ENCODE measurements around the gene CLINT1. TPM values are rescaled to one million over a fixed set of nuclear protein-coding genes. Genes with fewer than 3 reads are reported as not detected.

The CLINT1 gene
- total RNA-seq, 1 experiment from 2014 or later: 70.0 TPM

GRCh38 chr5:157758706-157759105 is 100.2 kb downstream of the CLINT1 start:
- DNase-seq (ENCODE audit: low spot score): no peak

GRCh38 chr5:157756122-157756521 is 102.8 kb downstream of the CLINT1 start:
- DNase-seq (ENCODE audit: low spot score): no peak

GRCh38 chr5:157750320-157750719 is 108.6 kb downstream of the CLINT1 start:
- no peak for DNase-seq (ENCODE audit: low spot score)

GRCh38 chr5:157749462-157749799 is 109.5 kb downstream of the CLINT1 start:
- no peak for DNase-seq (ENCODE audit: low spot score)

GRCh38 chr5:157748760-157749461 is 110.0 kb downstream of the CLINT1 start:
- DNase-seq (ENCODE audit: low spot score): peak; percentile 16

GRCh38 chr5:157747766-157748700 is 110.9 kb downstream of the CLINT1 start:
- DNase-seq (ENCODE audit: low spot score): no peak

- DNase-seq (ENCODE audit: low spot score): no peak
Measured at GRCh38 chr5:157747173-157747740, 111.7 kb downstream of the CLINT1 start.

GRCh38 chr5:157745041-157745456 is 113.9 kb downstream of the CLINT1 start:
- DNase-seq (ENCODE audit: low spot score): no peak

- DNase-seq (ENCODE audit: low spot score): peak; percentile 24
Measured at GRCh38 chr5:157744051-157745011, 114.6 kb downstream of the CLINT1 start.

GRCh38 chr5:157743163-157744050 is 115.5 kb downstream of the CLINT1 start, which contains the start of gene LSM11:
TSS of gene LSM11 (plus strand) at chr5:157743712. CDS start at chr5:157743751, 39 bp downstream.
- DNase-seq (ENCODE audit: low spot score): peak; percentile 89

- no peak for DNase-seq (ENCODE audit: low spot score)
Measured at GRCh38 chr5:157741131-157741530, 117.8 kb downstream of the CLINT1 start.

- DNase-seq (ENCODE audit: low spot score): peak; percentile 58
Measured at GRCh38 chr5:157740229-157740610, 118.7 kb downstream of the CLINT1 start.

- DNase-seq (ENCODE audit: low spot score): no peak
Measured at GRCh38 chr5:157739388-157740228, 119.3 kb downstream of the CLINT1 start.

GRCh38 chr5:157735991-157736390 is 123.0 kb downstream of the CLINT1 start:
- DNase-seq (ENCODE audit: low spot score): no peak

Small RNA genes lying within 50 kb of the gene (small RNA-seq; reads per million reads assigned to genes)
- gene AC026407.1: not detected
- not detected for gene RNU6-260P

Other genes starting within 250 kb of the CLINT1 start
- 0.15 and 0.37 TPM in 2 replicates for gene SOX30, start 206.7 kb downstream of the CLINT1 start, total RNA-seq (2014; rRNA removed; shearing (Covaris generic))
- gene C5orf52, start 187.6 kb downstream of the CLINT1 start, total RNA-seq (2014; rRNA removed; shearing (Covaris generic)): not detected in 2 replicates
- gene THG1L, start 127.7 kb downstream of the CLINT1 start, total RNA-seq (2014; rRNA removed; shearing (Covaris generic)): 24.5 and 26.2 TPM in 2 replicates
- 3.0 and 3.1 TPM in 2 replicates for gene LSM11, start 115.4 kb downstream of the CLINT1 start, total RNA-seq (2014; rRNA removed; shearing (Covaris generic))